HG03342 (cell line): Measurements from ENCODE around the gene KCNIP1.

Experiments used
- ATAC-seq: cut with Tn5 transposase; IDR thresholded peaks from one replicate; pipeline ENCODE4 v1.9.1; 2021; ENCODE audit warnings: mild to moderate bottlenecking, moderate library complexity; ENCODE audit not compliant: unreplicated experiment

Gene KCNIP1

GRCh38 chr5:170639221-170639925 lies 135.6 kb downstream of the KCNIP1 start:
- no peak for ATAC-seq

GRCh38 chr5:170640731-170641588 lies 137.1 kb downstream of the KCNIP1 start:
- ATAC-seq, result no peak

GRCh38 chr5:170641589-170642031 lies 137.8 kb downstream of the KCNIP1 start:
- no peak for ATAC-seq

DNA sequence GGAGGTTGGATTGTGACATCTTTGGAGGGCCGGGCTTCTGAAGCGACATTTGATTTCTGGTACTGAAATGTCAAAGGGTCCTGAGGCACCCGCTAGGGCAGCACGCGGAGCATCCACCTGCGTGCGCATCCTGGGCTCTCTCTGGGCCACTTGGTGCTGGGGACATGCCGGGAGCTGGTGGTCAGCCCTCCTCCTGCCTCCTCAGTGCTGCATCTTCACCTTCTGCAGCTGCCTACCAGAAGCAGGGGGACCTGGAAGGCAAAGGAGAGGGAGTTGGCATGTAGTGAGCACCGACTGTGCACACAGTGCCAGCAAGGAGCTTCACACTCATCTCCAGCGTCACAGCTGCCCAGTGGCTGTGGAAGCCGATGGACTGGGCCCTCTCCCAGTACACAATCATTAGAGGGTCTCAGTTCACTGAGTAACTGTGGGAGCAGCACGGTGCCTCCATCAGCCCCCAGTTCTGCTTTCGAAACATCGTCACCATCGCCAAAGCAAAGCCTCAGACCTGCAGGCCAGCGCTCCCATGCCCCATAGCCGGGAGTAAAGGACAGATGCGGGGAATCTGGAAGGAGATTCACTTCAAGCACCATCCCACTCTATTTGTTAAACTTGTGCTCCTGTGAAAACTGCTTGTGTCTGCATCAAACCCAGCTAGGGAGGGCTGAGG lies 138.4 kb downstream of the KCNIP1 start:
- ATAC-seq, result no peak

DNA sequence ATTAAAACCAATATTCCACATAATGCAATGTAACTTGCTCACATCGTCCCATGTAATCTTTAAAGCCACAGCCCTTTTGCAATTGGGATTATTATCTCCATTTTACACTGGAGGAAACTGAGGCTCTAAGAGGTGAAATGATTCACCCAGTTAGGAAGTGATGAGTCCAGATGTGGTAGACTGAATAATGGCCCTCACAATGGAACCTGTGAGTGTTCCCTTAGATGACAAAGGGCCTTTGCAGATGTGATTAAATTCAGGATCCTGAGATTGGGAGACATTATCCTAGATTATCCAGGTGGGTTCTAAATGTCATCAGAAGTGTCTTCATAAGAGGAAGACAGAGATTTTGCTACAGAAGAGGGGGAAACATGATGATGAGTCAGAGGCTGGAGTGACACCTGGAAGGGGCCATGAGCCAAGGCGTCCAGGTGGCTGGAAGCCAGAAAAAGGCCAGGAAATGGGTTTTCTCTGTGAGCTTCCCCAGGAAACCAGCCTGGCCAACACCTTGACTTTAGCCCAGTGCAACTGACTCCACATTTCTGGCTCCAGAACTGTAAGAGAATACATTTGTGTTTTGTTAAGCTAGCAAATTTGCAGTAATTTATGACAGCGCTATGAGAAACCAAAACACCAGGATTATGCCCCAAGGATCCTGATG lies 139.1 kb downstream of the KCNIP1 start:
- ATAC-seq, result no peak

DNA sequence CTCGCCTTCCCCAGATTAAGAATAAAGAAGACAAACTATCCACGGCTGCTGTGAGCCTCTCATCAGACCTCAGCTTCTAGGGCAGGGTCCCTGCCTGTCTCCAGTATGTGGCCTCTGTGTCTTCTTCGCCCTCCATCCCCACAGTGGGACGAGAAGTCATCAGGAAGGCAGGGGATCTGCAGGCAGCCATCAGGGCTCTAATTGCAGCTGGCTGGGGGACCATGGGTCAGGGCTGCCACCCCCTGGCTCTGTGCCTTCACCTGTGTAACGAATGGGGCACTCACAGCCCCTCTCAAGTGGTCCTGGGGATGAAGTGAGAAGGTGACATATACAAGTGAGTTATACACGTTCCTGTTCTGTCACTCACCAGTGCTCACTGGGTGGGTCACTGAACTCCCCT lies 139.8 kb downstream of the KCNIP1 start:
- ATAC-seq, result no peak

GRCh38 chr5:170644501-170644900 lies 140.7 kb downstream of the KCNIP1 start:
- no peak for ATAC-seq

- ATAC-seq, result no peak
Observed at GRCh38 chr5:170648541-170648940, 144.7 kb downstream of the KCNIP1 start.

GRCh38 chr5:170650850-170651249 lies 147.0 kb downstream of the KCNIP1 start:
- ATAC-seq, result no peak

DNA sequence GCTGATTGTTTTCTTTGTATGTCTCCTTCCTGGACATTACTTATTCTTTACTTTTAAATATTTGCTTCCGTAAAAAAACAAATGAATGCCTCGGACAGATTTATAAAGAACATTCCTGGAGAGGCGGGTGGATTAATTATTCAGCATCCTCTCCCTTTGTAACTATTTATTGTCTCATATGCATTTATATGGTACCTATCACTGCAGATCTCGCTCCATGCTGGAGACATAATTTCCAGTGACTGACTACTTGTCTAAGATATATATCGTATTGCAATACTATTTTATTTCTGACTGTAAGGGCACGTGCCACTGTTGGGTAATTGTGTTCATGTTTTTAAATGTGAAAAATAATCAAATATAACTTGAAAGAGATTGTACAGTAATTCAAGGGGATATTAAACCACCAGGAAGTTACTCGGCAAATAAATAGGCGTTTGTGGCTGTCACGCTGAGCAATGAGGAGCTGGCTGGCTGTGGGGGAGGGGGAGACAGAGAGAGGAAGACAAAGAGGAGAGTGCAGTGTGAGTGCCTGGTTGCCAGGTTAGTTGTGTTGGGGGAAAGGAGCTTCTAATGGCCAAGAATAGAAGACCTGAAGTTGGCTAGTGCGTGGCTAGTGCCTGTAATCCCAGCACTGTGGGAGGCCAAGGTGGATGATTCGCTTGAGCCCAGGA lies 147.9 kb downstream of the KCNIP1 start:
- no peak for ATAC-seq

DNA sequence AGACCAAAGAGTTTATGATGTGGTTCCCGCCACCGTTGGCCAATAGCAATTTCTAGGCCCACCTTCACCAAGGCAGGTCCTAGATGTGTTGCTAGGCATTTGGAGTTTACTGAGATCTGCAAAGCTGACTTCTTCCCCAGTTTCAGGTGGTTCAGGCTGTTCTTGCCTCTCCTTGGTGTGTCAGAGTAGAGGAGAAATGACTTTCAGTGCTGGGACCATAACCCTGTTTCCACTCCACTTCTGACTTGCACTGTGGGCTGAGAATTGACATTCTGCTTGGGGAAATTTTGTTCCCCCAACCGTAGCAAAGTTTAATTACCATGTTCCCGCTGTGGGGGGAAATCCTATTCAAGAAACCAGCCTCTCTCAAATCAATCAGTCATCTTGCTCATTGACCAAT lies 151.7 kb downstream of the KCNIP1 start:
- no peak for ATAC-seq

DNA sequence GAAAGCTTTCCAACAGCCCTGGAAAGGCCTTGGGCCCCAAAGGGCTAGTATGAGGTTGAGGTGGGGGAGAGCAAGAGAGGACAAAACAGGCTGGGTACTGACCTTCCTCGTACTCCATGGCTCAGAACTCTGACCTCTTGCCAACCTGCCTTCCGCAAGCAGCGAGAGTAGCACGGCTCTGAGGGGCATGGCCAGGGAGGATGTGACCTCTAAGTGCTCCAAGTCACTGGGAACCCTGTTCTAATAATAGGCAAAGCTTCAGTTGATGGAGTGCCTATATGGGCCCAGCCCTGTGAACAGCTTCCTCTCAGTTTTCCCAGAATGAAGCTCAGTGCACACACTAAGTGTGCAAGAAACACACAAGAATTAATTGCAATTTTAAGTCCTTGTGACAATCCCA lies 152.1 kb downstream of the KCNIP1 start:
- no peak for ATAC-seq

GRCh38 chr5:170656346-170656745 lies 152.5 kb downstream of the KCNIP1 start:
- ATAC-seq, result no peak

DNA sequence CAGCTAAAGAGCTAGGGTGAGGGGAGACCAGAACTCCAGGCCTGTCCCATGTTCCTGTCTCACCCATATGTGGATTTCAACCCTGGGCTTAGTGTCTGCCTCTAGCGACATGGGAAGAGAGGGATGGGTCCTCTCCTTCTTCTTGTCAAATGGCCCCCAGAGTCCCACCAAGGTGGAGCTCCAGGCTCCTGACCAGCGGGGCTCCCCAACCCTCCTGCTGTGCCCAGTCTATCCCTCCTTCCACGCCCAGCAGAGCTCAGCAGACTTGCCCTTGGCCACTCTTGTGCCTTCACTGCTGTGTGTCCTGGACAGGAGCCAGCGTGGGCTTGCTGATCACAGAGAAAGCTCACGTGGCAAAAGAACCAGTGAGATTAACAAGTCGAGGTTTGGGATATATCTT lies 156.7 kb downstream of the KCNIP1 start:
- ATAC-seq, result no peak

- ATAC-seq, result no peak
Observed at GRCh38 chr5:170662966-170663365, 159.1 kb downstream of the KCNIP1 start.

DNA sequence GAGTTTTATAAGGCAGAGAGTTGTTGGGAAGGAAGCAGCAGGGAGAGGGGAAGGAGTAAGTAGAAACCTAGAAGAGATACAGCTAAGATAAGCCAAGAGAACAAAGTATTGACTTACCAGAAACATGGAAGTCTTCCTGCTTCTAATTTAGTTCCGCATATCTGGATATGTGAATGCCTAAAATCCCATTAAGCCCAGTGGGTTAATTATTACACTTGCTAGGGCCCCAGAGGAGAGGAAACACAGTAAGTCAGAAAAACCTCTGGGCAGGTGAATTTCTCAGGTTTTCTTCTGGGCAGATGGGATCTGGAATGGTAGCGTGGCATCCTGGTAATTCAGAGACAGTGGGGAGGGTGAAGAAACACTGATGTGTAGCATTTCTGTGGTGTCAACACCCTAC lies 175.0 kb downstream of the KCNIP1 start:
- no peak for ATAC-seq

GRCh38 chr5:170681013-170681433 lies 177.2 kb downstream of the KCNIP1 start:
- peak; percentile 82 for ATAC-seq

GRCh38 chr5:170691657-170692056 lies 187.8 kb downstream of the KCNIP1 start:
- ATAC-seq, result no peak

DNA sequence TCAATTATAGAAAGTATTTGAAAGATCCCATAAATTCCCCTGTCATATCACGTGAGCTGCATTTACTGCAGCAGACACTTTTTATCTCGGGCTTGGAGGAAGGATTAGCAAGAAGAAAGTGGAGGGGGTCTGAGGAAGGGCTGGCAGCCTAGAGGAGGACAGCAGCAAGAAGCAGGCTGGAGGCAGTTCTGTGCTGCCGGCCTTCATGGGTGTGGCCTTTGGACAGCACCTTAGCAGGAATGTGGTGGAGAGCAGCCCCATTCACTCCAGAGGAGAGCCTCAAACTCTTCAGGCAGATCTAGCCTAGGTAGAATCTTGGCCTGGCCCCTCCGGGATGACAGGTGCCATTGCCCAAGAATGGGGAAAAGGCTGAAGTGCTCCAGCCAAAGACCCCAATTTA lies 189.9 kb downstream of the KCNIP1 start:
- no peak for ATAC-seq

DNA sequence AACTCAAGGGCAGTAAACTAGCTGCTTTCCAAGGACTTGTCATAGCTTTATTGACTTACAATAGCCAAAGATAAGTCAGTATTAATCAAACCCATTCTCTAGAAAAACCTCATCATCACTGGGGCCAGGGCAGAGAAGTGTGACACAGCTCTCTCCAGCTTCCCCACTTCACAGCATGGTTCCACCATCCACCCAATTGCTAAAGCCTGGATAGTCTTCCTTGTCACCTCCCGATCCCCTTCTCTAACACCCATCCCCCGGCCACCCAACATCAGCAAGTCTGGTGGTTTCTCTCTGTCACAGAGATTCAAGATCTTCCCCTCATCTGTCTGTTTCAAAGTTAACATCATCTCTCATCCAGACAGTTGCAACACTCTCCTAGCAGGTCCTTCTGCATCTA lies 191.1 kb downstream of the KCNIP1 start:
- no peak for ATAC-seq

GRCh38 chr5:170697031-170697430 lies 193.2 kb downstream of the KCNIP1 start:
- no peak for ATAC-seq
